Cortex of kidney (tissue), 1 donor: ENCODE data around the gene ACOD1.

Source experiments
- DNase-seq: peaks from one replicate; lab custom pipeline; 2025; lab: John Stamatoyannopoulos, UW

Gene ACOD1

GRCh38 chr13:76991796-76992547, 43.7 kb downstream of the ACOD1 start, which contains the start of gene CLN5:
Gene CLN5 (plus strand): TSS chr13:76992081. CDS start chr13:76992099, 18 bp downstream.
- DNase-seq: peak; percentile 87

GRCh38 chr13:76992548-76993001, 44.3 kb downstream of the ACOD1 start:
- DNase-seq: no peak

GRCh38 chr13:76993021-76993420, 44.7 kb downstream of the ACOD1 start:
- DNase-seq: no peak

- DNase-seq: no peak
These were observed 45.2 kb downstream of the ACOD1 start for GRCh38 chr13:76993473-76993872.

GRCh38 chr13:76994281-76994680, 46.0 kb downstream of the ACOD1 start:
- DNase-seq: no peak

- DNase-seq: no peak
These were observed 52.2 kb downstream of the ACOD1 start for GRCh38 chr13:77000475-77000874.

- DNase-seq: no peak
These were observed 53.2 kb downstream of the ACOD1 start for GRCh38 chr13:77001540-77001939.

- no peak for DNase-seq
These were observed 53.8 kb downstream of the ACOD1 start for GRCh38 chr13:77001963-77002587.

GRCh38 chr13:77002590-77003190, 54.4 kb downstream of the ACOD1 start:
- no peak for DNase-seq
